HG02970 (cell line): ENCODE results near the gene CCDC90B.

Source experiments
- ATAC-seq: cut with Tn5 transposase; IDR thresholded peaks from one replicate; pipeline ENCODE4 v1.9.1; 2021; ENCODE audit warnings: mild to moderate bottlenecking, moderate library complexity, moderate number of reproducible peaks; ENCODE audit not compliant: unreplicated experiment, low FRiP score

Gene CCDC90B

GRCh38 chr11:83249445-83249844, 36.7 kb downstream of the CCDC90B start:
- ATAC-seq = no peak

GRCh38 chr11:83241291-83241946, 44.7 kb downstream of the CCDC90B start:
- no peak for ATAC-seq

GRCh38 chr11:83238111-83238510, 48.1 kb downstream of the CCDC90B start:
- no peak for ATAC-seq

- ATAC-seq = no peak
Observed at GRCh38 chr11:83235825-83236224, 50.3 kb downstream of the CCDC90B start.

GRCh38 chr11:83223457-83223856, 62.7 kb downstream of the CCDC90B start:
- no peak for ATAC-seq

- ATAC-seq = no peak
Observed at GRCh38 chr11:83222499-83222898, 63.7 kb downstream of the CCDC90B start.

GRCh38 chr11:83221694-83222093, 64.5 kb downstream of the CCDC90B start:
- ATAC-seq = no peak

GRCh38 chr11:83220260-83220659, 65.9 kb downstream of the CCDC90B start:
- ATAC-seq = no peak

GRCh38 chr11:83219095-83219494, 67.1 kb downstream of the CCDC90B start:
- ATAC-seq = no peak
